PC-9 (cell line): Measurements from ENCODE around the gene TOR1B. TPM values are rescaled to one million over a fixed set of nuclear protein-coding genes. Genes with fewer than 3 reads are reported as not detected.

Experiments
- BruUV-seq: library from RNA; stranded (reverse); fragments of 400-500 nt; replicated peaks from 2 replicates; lab custom pipeline; 2021; lab: Mats Ljungman, UMichigan
- CTCF ChIA-PET: fragments of 300-600 bp; sonication (Branson Sonifier 250); formaldehyde crosslinking; loops from one replicate; lab custom pipeline; 2022; ENCODE audit warnings: antibody characterized with exemption; lab: Charles Lee
- POLR2A ChIA-PET: fragments of 300-600 bp; sonication (Branson Sonifier 250); formaldehyde crosslinking; loops from one replicate; lab custom pipeline; 2022; ENCODE audit warnings: antibody characterized with exemption; ENCODE audit not compliant: unreplicated experiment; lab: Charles Lee
- DNase-seq, 2 experiments: peaks; one replicate each; pipeline versions ENCODE4 v3.0.0 to v3.0.0-alpha.2; 2015 to 2022; ENCODE audit warnings: mixed read lengths in 1 of 2
- H2AFZ ChIP-seq: fragments of 200-600 bp; sonication (generic); 2 replicates; pipeline ENCODE4 v1.8.1; 2017; ENCODE audit warnings: antibody characterized with exemption
- H3F3A ChIP-seq: fragments of 200-600 bp; sonication (generic); 2 replicates; pipeline ENCODE4 v1.8.1; 2017; ENCODE audit warnings: antibody characterized with exemption, mild to moderate bottlenecking, low read depth; ENCODE audit not compliant: insufficient read depth
- H3K27ac ChIP-seq: fragments of 200-600 bp; sonication (generic); 2 replicates; pipeline ENCODE4 v1.6.1; 2016; ENCODE audit warnings: mixed run types
- H3K27me3 ChIP-seq: fragments of 200-600 bp; sonication (generic); 2 replicates; pipeline ENCODE4 v1.6.1; 2016; ENCODE audit warnings: low read depth, mixed run types; ENCODE audit not compliant: insufficient read depth
- H3K36me3 ChIP-seq: fragments of 200-600 bp; sonication (generic); 2 replicates; pipeline ENCODE4 v1.6.1; 2016; ENCODE audit warnings: low read depth, mixed run types
- H3K4me1 ChIP-seq: fragments of 200-600 bp; sonication (generic); replicated peaks from 2 replicates; pipeline ENCODE4 v1.6.1; 2016; ENCODE audit warnings: mixed run types; ENCODE audit not compliant: insufficient read depth
- H3K4me2 ChIP-seq: fragments of 200-600 bp; sonication (generic); 2 replicates; pipeline ENCODE4 v1.6.1; 2017; ENCODE audit warnings: mixed run types
- H3K4me3 ChIP-seq: fragments of 200-600 bp; sonication (generic); 2 replicates; pipeline ENCODE4 v1.6.1; 2016; ENCODE audit warnings: mixed run types
- H3K79me2 ChIP-seq: fragments of 200-600 bp; sonication (generic); 2 replicates; pipeline ENCODE4 v1.6.1; 2017; ENCODE audit warnings: low read depth, mixed run types
- H3K9me2 ChIP-seq: fragments of 200-600 bp; sonication (generic); 2 replicates; pipeline ENCODE4 v1.8.1; 2017; ENCODE audit warnings: mild to moderate bottlenecking; ENCODE audit not compliant: insufficient read depth
- H3K9me3 ChIP-seq: fragments of 200-600 bp; sonication (generic); 2 replicates; pipeline ENCODE4 v1.8.1; 2016; ENCODE audit warnings: low read depth; ENCODE audit not compliant: insufficient read depth
- H4K20me1 ChIP-seq: fragments of 200-600 bp; sonication (generic); 2 replicates; pipeline ENCODE4 v1.8.1; 2017; ENCODE audit not compliant: insufficient read depth
- EZH2 ChIP-seq: fragments of 200-600 bp; sonication (generic); IDR thresholded peaks from 2 replicates; pipeline ENCODE4 v1.8.0; 2017; ENCODE audit warnings: antibody characterized with exemption, low read depth
- intact Hi-C: fragments of 100-400 bp; cut with micrococcal nuclease; formaldehyde crosslinking; loops from one replicate; pipeline ENCODE4 v1.10.0; 2022; ENCODE audit not compliant: unreplicated experiment
- total RNA-seq: library from RNA; stranded (reverse); gene quantifications from 2 replicates; pipeline ENCODE4 v1.2.3, GENCODE V29; 2021
- TF ChIP-seq, protein P1 (sequence below): fragments of 200-600 bp; sonication (generic); conservative IDR thresholded peaks from 2 replicates; pipeline ENCODE4 v1.6.1; 2017; ENCODE audit warnings: mixed run types, antibody characterized with exemption, mild to moderate bottlenecking, moderate library complexity

Gene TOR1B
- total RNA-seq, 1 experiment from 2014 or later, result 26.5 TPM

DNA sequence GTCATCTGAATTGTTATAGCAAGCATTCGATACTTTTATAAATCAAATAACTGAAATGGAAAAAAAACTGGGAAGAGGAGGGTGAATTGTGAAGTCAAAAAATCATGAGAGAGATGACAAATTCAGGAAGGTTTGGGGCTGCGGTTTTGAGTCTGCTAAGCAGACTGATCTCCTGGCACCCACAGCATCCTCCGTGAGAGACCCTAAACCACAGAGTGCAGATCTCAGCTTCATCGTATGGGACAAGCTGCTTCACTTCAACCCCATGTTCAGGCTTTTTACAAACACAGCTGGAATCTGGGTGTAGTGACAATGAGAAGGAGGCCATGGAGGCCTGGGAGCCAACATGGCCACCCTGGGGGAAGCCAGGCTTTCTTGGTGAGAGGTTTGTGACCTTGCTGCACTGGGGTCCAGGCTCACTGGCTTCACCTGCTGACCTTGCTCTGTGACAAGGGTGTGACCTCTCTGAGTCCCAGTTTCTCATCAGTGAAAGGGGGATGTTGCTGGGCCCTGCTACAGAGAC lies 51.7 kb downstream of the TOR1B start:
- Histone ChIP-seq H3K27ac (no peak overlapping the region), H4K20me1 (no peaks in the 10 kb centered on the region), H3K9me2 (no peaks in the 10 kb centered on the region), H3K79me2 (no peaks in the 10 kb centered on the region), H3K4me1 (peaks cover 24% of the 10 kb centered on the region), H3K4me2 (no peak overlapping the region), H3K27me3 (no peaks in the 10 kb centered on the region), H2AFZ (no peak overlapping the region), H3F3A (peaks cover 23% of the 10 kb centered on the region), H3K4me3 (no peak overlapping the region), H3K9me3 (no peaks in the 10 kb centered on the region; the same call in 1 of the 2 replicates), H3K36me3 (no peaks in the 10 kb centered on the region)
- DNase-seq, result no peak
- intact Hi-C loops, result no loop called here
- BruUV-seq, result no TSS peak
- CTCF ChIA-PET, result no interaction called here
- POLR2A ChIA-PET, result no interaction called here
- TF ChIP-seq, protein P1, sequence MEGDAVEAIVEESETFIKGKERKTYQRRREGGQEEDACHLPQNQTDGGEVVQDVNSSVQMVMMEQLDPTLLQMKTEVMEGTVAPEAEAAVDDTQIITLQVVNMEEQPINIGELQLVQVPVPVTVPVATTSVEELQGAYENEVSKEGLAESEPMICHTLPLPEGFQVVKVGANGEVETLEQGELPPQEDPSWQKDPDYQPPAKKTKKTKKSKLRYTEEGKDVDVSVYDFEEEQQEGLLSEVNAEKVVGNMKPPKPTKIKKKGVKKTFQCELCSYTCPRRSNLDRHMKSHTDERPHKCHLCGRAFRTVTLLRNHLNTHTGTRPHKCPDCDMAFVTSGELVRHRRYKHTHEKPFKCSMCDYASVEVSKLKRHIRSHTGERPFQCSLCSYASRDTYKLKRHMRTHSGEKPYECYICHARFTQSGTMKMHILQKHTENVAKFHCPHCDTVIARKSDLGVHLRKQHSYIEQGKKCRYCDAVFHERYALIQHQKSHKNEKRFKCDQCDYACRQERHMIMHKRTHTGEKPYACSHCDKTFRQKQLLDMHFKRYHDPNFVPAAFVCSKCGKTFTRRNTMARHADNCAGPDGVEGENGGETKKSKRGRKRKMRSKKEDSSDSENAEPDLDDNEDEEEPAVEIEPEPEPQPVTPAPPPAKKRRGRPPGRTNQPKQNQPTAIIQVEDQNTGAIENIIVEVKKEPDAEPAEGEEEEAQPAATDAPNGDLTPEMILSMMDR, result no peak
- TF ChIP-seq EZH2, result no peak

DNA sequence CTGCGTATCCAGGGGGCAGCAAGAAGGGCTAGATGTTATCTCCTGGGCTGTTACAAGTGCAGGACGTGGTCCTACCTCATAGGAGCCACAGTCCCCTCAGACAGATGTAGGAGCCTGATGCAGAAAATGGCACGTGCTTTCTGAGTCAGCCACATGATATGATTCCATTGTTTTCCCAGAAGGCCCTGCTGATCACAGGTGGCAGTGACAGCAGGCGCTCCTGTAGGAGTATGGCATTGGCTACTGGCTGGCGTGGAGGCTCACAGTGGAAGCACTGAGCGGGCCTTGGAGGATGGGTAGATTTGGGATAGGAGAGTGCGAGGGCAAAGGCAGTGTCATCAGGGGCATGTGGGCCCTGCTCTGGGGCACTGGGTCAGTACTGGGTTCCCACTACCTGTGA lies 54.2 kb downstream of the TOR1B start:
- Histone ChIP-seq H3K4me1 (peaks cover 14% of the 10 kb centered on the region), H3F3A (peaks cover 17% of the 10 kb centered on the region), H4K20me1 (no peaks in the 10 kb centered on the region), H3K4me3 (no peak overlapping the region), H3K9me3 (no peaks in the 10 kb centered on the region), H3K79me2 (no peaks in the 10 kb centered on the region), H3K27ac (no peak overlapping the region), H3K27me3 (no peaks in the 10 kb centered on the region), H2AFZ (no peak overlapping the region), H3K9me2 (no peaks in the 10 kb centered on the region), H3K36me3 (no peaks in the 10 kb centered on the region), H3K4me2 (no peak overlapping the region)
- no peak for TF ChIP-seq EZH2
- BruUV-seq, result no TSS peak
- intact Hi-C loops, result no loop called here
- ChIA-PET CTCF (no interaction called here), POLR2A (no interaction called here)
- no peak for DNase-seq

DNA sequence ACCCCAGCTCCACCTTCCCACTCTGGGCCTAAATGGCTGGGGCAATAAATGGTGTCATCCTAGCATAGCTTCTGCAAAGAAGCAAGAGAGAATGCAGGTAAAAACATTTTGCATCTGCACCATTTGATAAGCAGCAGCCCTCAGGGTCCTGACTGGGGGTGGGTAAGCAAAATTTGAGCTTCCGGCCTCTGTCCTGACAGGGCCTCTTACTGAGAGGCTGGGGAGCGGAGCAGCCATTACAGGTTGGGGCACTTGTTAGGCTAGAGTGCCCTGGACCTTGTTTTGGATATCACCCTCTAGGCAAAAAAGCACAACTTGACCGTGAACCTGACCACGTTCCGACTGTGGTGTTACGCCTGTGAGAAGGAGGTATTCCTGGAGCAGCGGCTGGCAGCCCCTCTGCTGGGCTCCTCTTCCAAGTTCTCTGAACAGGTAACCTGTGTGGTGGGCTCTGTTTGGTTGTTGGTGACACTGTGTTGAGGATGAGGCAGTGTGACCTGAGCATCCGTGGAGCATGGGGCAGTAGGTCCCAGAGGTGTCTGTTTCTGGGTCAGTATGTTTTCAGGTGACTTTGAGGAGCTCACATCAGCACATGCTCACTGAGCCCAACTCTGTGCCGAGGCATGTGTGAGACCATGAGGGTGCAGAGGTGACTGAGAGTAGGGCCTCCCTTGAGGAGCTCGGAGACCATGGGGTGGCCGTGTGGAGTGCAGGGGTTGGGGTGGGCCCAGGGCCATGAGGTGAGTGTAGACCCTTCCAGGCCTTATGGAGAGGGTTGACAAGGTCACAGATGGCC lies 55.4 kb downstream of the TOR1B start:
- intact Hi-C loops, result no loop called here

More for the DNA sequence above, 55.4 kb downstream of the TOR1B start:
- no peaks in the 10 kb centered on the region for H3K27me3 ChIP-seq
- H3F3A ChIP-seq, result peaks cover 9% of the 10 kb centered on the region; the same call in 1 of the 2 replicates
- DNase-seq, result no peak
- H3K4me2 ChIP-seq, result no peak overlapping the region
- no peak overlapping the region for H2AFZ ChIP-seq
- H3K4me1 ChIP-seq, result peaks cover 2% of the 10 kb centered on the region
- no peaks in the 10 kb centered on the region for H3K9me2 ChIP-seq
- H3K9me3 ChIP-seq, result no peaks in the 10 kb centered on the region
- ChIA-PET CTCF (no interaction called here), POLR2A (interaction anchor here (0.6 kb wide), 1 partner anchor 34 kb away, joined by 3 read pairs; no protein-coding TSS in a partner anchor)
- H3K27ac ChIP-seq, result no peak overlapping the region
- no peaks in the 10 kb centered on the region for H3K36me3 ChIP-seq
- no peak overlapping the region for H3K4me3 ChIP-seq
- H3K79me2 ChIP-seq, result no peaks in the 10 kb centered on the region
- no TSS peak for BruUV-seq
- H4K20me1 ChIP-seq, result no peaks in the 10 kb centered on the region
- TF ChIP-seq, protein P1, result no peak
- TF ChIP-seq EZH2, result no peak

Other genes starting within 250 kb of the TOR1B start
- gene C9orf50, start 182.1 kb upstream of the TOR1B start, total RNA-seq, result 0.38 TPM in 1 of 2 replicates, not detected in the other
- gene NTMT1, start 177.0 kb upstream of the TOR1B start, total RNA-seq, result 52.5 and 53.1 TPM in 2 replicates
- gene ASB6, start 161.0 kb upstream of the TOR1B start, total RNA-seq, result 19.3 and 20.2 TPM in 2 replicates
- gene PRRX2, start 137.5 kb upstream of the TOR1B start, total RNA-seq, result 0.98 and 1.6 TPM in 2 replicates
- 116 and 119 TPM in 2 replicates for gene PTGES, start 50.1 kb upstream of the TOR1B start, total RNA-seq
- gene TOR1A, start 21.0 kb downstream of the TOR1B start, total RNA-seq, result 33.8 and 43.5 TPM in 2 replicates
- gene C9orf78, start 32.1 kb downstream of the TOR1B start, total RNA-seq, result 39.2 and 51.7 TPM in 2 replicates
- 22.1 and 27.8 TPM in 2 replicates for gene USP20, start 32.3 kb downstream of the TOR1B start, total RNA-seq
- gene FNBP1, start 240.0 kb downstream of the TOR1B start, total RNA-seq, result 68.2 and 80.7 TPM in 2 replicates